GM06990 (cell line): ENCODE results near the gene TAS2R40.

Experiments
- DNase-seq: peaks from one replicate; pipeline ENCODE4 v3.0.0-alpha.2; 2011; ENCODE audit not compliant: insufficient read length; ENCODE audit errors: extremely low read depth
- H3K27me3 ChIP-seq: replicated peaks from 2 replicates; pipeline ENCODE4 v1.6.0; 2011; ENCODE audit warnings: low read length; ENCODE audit not compliant: control insufficient read depth, insufficient read depth
- H3K36me3 ChIP-seq: 2 replicates; pipeline ENCODE4 v1.5.1; 2011; ENCODE audit warnings: low read length; ENCODE audit not compliant: control insufficient read depth, insufficient read depth
- H3K4me3 ChIP-seq: replicated peaks from 2 replicates; pipeline ENCODE4 v1.5.1; 2011; ENCODE audit warnings: low read depth, mild to moderate bottlenecking, control low read depth, low read length
- TF ChIP-seq, protein P1 (sequence below): IDR thresholded peaks from 2 replicates; pipeline ENCODE4 v1.5.1; 2011; ENCODE audit warnings: low read length, control low read depth, mild to moderate bottlenecking, inconsistent platforms; ENCODE audit not compliant: insufficient read depth, poor library complexity, severe bottlenecking

Gene TAS2R40

DNA sequence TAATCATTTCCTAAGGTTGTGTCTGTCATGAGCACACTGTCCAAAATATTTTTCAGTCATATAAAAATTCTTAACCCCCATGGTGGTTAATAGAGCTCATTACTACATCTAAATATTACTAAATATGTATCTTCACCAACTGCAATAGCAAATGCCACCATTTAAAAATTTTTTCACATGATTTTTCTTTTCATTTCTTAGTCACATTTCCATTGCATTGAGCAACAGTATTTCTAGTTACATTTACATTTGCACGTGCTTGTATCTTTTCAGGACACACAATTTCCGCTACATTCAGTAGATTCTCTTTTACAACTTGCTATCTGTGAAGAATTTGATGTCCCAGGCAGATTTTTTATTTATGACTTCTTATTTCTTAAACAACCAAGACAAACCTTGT, 5.2 kb upstream of the TAS2R40 start:
- H3K27me3 ChIP-seq = no peaks in the 10 kb centered on the region; the same call in 1 of the 2 replicates
- no peak overlapping the region for H3K4me3 ChIP-seq
- H3K36me3 ChIP-seq = no peaks in the 10 kb centered on the region
- TF ChIP-seq, protein P1, sequence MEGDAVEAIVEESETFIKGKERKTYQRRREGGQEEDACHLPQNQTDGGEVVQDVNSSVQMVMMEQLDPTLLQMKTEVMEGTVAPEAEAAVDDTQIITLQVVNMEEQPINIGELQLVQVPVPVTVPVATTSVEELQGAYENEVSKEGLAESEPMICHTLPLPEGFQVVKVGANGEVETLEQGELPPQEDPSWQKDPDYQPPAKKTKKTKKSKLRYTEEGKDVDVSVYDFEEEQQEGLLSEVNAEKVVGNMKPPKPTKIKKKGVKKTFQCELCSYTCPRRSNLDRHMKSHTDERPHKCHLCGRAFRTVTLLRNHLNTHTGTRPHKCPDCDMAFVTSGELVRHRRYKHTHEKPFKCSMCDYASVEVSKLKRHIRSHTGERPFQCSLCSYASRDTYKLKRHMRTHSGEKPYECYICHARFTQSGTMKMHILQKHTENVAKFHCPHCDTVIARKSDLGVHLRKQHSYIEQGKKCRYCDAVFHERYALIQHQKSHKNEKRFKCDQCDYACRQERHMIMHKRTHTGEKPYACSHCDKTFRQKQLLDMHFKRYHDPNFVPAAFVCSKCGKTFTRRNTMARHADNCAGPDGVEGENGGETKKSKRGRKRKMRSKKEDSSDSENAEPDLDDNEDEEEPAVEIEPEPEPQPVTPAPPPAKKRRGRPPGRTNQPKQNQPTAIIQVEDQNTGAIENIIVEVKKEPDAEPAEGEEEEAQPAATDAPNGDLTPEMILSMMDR = no peak
- DNase-seq = no peak

DNA sequence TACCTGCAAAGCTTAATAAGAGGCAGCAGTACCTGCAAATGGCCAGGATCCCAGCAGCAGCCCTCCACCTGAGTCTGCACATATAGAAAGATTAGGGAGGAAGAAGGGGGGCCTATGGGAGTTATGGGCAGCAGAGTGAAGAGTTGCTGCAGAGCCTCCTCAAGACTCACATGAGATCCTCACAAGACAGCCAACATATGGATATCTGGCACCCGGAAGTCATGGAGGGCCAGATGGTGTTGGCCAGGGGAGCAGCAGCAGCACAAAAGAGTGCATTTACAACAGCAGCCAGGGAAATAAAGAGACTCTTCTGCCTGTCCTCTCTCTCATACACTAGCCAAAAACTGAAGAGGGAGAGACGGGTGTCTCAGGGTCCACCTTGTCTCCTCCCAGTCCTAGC, 4.0 kb upstream of the TAS2R40 start:
- TF ChIP-seq, protein P1 = no peak
- H3K4me3 ChIP-seq = no peak overlapping the region
- no peak for DNase-seq
- H3K36me3 ChIP-seq = no peaks in the 10 kb centered on the region
- H3K27me3 ChIP-seq = no peaks in the 10 kb centered on the region; the same call in 1 of the 2 replicates

DNA sequence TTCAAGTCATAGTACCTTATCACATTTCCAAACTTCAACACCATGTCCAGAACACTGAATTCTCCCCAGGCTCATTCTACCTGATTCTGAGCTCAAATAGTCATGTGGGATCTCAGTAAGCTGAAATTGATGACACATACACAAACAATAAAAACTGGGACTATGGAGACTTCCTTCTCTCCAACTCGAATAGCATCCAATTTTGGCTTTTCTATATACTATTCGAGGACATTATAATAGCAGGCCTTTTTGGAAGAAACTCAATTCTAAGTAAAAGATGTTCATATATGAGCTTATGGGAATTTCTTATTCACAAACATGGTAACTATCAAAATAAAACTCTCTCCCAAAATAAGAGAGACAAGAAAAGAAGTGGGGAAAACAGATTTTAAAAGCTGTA, 551 bp upstream of the TAS2R40 start:
- DNase-seq = no peak

DNA sequence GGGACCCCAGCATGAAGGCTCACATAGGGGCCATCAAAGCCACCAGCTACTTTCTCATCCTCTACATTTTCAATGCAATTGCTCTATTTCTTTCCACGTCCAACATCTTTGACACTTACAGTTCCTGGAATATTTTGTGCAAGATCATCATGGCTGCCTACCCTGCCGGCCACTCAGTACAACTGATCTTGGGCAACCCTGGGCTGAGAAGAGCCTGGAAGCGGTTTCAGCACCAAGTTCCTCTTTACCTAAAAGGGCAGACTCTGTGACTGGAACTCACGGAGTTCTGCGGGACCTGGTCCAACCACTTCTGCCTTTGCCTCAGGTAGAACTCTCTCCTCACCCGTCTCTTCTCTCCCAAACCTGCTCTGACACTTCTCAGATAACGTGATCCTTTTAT, 945 bp downstream of the TAS2R40 start:
- no peak for DNase-seq
- Histone ChIP-seq H3K27me3 (no peaks in the 10 kb centered on the region; the same call in none of the 2 replicates), H3K36me3 (no peaks in the 10 kb centered on the region), H3K4me3 (no peak overlapping the region)
- TF ChIP-seq, protein P1 = no peak

More for the DNA sequence above, 551 bp upstream of the TAS2R40 start:
- no peak overlapping the region for H3K4me3 ChIP-seq
- H3K27me3 ChIP-seq = no peaks in the 10 kb centered on the region; the same call in none of the 2 replicates
- TF ChIP-seq, protein P1 = no peak
- H3K36me3 ChIP-seq = no peaks in the 10 kb centered on the region

DNA sequence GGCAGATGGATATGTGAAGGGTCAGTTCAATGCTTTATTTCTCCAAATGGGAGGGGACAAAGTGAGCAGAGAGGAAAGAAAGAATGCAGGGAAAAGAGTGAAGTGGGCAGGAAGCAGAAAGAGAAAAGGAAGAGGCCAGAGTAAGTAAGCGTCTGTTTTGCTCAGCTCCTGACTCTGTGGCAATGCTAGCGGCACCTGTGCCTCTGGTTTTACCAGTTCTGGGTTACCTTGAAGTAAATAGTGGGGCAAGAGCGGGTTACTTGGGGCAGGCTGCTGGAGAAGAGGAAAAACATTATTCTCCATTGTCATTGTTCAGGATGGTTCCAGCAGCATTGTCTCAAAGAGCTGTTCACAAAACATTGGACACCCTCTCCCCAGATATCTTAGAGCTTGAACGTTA, 1.9 kb downstream of the TAS2R40 start:
- TF ChIP-seq, protein P1 = no peak
- no peak for DNase-seq
- H3K27me3 ChIP-seq = no peaks in the 10 kb centered on the region; the same call in none of the 2 replicates
- H3K36me3 ChIP-seq = no peaks in the 10 kb centered on the region
- H3K4me3 ChIP-seq = no peak overlapping the region

DNA sequence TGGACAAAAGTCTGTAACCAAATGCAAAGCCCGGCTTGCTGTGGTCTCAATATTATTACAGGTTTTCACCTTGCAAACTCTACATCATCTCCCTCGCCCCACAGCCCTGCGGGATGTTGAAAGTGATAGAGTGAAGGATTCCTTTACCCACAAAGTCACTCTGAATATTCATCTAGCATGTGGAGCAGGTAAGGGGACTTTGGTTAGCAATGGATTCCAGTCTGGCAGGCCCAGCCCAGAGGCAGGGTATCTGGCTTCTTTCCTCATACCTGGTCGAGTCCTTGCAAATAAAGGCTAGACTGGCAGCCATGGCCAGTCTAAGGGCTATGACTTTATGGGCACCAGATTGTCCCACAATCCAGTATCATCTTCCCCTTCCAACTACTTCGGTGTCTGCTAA, 3.2 kb downstream of the TAS2R40 start:
- no peak for DNase-seq
- Histone ChIP-seq H3K36me3 (no peaks in the 10 kb centered on the region), H3K4me3 (no peak overlapping the region), H3K27me3 (no peaks in the 10 kb centered on the region; the same call in none of the 2 replicates)
- TF ChIP-seq, protein P1 = no peak
